B cell (primary cell): ENCODE data around the gene NPSR1.

ENCODE experiments used
- EZH2 ChIP-seq: IDR thresholded peaks from 2 replicates; pipeline ENCODE4 v1.6.1; 2012; ENCODE audit warnings: borderline replicate concordance, low read depth, mild to moderate bottlenecking, moderate library complexity, low read length; ENCODE audit not compliant: insufficient read depth, poor library complexity, severe bottlenecking
- TF ChIP-seq, protein P1 (sequence below): fragments of 200-600 bp; IDR thresholded peaks from one replicate; pipeline ENCODE4 v1.8.0; 2022; ENCODE audit warnings: antibody characterized with exemption, mild to moderate bottlenecking

DNA sequence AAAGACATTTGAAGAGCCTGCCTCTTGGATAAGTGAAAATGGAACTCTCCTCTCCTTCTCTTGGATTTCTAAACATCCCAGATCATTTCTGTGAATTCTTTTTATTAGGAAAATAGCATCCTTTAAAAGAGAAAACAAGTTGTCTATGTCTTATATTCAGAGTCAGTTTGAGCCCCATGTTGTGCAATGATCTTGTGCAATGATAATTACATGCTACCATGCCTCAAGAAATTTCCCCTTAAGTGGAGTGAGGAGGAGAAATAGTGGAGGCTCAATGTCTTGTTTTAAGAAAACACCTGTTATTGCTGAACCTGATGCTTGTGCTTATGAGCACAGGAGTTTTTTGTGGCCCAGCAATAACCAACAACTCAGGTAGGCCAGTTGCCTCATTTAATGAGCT, 103.6 kb downstream of the NPSR1 start:
- TF ChIP-seq, protein P1, sequence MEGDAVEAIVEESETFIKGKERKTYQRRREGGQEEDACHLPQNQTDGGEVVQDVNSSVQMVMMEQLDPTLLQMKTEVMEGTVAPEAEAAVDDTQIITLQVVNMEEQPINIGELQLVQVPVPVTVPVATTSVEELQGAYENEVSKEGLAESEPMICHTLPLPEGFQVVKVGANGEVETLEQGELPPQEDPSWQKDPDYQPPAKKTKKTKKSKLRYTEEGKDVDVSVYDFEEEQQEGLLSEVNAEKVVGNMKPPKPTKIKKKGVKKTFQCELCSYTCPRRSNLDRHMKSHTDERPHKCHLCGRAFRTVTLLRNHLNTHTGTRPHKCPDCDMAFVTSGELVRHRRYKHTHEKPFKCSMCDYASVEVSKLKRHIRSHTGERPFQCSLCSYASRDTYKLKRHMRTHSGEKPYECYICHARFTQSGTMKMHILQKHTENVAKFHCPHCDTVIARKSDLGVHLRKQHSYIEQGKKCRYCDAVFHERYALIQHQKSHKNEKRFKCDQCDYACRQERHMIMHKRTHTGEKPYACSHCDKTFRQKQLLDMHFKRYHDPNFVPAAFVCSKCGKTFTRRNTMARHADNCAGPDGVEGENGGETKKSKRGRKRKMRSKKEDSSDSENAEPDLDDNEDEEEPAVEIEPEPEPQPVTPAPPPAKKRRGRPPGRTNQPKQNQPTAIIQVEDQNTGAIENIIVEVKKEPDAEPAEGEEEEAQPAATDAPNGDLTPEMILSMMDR: no peak
- TF ChIP-seq EZH2: no peak
